Limb (tissue), 2 donors: ENCODE data around the gene AZU1.
"Not testable (repeated sequence)": the region's sequence is repeated elsewhere in the genome, so short reads cannot be mapped to it uniquely, and the experiment has no call there.

Experiments
- DNase-seq, 2 donors: peaks; one replicate each; pipeline ENCODE4 v3.0.0-alpha.2; 2016; ENCODE audit errors: extremely low spot score in 2 of 2

Gene AZU1

DNA sequence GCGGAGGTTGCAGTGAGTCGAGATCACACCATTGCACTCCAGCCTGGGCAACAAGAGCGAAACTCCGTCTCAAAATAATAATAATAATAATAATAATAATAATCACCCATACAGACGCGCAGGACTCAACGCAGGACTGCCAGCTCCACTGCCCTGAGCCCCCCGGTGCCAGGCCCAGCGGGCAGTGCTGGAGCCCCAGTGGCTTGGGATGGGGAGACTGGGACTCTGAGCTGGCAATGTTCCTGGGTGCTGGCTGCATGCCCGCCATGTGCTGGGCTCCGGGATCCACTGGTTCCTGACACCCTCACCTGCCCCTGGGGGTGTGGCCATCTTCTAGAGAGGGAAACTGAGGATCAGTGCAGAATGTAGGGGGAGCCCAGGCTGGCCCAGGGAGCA, 325 bp upstream of the AZU1 start:
- no peak for DNase-seq

DNA sequence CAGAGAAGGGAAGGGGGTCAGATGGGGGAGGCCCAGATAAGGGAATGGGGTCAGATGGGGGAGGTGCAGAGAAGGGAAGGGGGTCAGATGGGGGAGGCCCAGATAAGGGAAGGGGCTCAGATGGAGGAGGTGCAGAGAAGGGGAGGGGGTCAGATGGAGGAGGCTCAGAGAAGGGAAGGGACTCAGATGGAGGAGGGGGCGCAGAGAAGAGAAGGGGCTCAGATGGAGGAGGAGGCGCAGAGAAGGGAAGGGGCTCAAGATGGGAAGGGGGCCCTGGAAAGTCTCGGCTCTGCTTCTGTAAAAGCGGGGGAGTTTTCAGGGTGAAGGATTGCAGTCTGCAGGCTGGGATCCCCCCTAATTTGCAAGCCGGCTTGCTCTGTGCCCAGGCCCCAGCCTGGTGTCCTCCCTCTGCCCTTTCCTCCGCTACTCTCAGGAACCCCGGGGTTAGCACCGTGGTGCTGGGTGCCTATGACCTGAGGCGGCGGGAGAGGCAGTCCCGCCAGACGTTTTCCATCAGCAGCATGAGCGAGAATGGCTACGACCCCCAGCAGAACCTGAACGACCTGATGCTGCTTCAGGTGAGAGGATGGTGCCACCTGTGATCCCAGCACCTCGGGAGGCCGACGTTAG, 1.6 kb downstream of the AZU1 start:
- no peak for DNase-seq

DNA sequence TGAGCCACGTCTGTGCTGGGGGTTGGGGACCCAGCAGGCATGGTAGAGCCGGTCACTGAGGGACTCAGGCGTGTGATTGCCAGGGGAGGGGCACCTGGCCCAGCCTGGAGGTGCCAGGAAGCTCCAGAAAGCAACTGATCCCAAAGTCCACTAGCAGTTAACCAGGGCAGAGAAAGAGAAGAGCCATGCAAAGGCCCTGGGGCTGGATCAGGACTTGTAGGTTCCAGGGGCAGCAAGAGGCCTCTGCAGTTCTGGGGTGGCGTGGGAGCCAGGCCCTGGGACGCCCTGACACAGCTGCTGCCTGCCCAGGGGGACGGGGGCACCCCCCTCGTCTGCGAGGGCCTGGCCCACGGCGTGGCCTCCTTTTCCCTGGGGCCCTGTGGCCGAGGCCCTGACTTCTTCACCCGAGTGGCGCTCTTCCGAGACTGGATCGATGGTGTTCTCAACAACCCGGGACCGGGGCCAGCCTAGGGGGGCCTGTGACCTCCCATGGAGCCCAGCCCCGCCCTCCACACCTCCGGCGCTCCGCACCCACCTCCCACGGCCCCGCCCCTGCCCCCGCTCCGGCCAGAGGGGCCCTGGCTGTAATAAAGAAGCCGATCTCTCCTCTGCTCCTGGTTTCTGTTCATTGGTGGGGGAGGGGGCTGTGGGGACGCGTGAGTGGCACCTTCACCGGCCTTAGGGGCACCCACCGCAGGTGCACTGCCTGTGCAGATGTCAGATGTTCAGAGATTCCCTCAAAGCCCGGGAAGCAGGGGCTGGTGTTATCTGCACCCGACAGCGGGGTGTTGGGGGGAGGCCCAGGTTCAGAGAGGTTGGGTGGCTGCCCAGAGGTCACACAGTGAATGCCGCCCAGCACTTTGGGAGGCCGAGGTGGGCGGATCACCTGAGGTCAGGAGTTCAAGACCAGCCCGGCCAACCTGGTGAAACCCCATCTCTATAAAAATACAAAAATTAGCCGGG, 4.1 kb downstream of the AZU1 start:
- DNase-seq = no peak

- DNase-seq = no peak
Measured at GRCh38 chr19:834216-834615, 6.6 kb downstream of the AZU1 start.

DNA sequence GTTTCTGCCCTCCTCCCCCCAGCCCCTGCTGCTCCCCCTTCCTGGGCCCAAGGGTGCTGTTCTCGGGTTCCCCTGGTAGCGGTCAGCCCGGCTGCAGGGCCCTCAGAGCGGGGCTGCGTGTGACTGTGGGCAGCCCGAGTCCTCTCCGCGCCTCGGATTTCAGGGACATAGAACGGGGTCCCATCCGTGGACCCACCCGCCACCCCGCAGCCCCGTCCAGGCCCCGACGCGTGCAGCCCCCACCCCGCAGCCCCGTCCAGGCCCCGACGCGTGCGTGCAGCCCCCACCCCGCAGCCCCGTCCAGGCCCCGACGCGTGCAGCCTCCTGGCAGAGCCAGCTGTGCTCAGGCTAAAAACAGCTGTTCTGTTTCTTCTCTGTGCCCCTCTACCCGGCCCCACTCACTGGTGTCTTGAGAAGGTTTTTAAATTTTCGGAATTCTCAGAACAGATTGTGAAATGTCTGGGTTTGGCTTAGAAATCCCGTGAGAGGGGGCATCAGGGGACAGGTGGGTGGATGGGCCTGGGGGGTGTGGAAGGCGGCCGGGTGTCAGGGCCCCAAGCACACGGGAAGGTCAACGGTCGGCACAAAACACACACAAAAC, 7.7 kb downstream of the AZU1 start:
- peak; percentile 43 to 65 for DNase-seq

- DNase-seq = no peak
Measured at GRCh38 chr19:840519-841206, 13.0 kb downstream of the AZU1 start, which contains the start of gene PRTN3. Gene PRTN3, plus strand, starts transcription at chr19:840999. Its CDS starts 10 bp downstream, at chr19:841009.

DNA sequence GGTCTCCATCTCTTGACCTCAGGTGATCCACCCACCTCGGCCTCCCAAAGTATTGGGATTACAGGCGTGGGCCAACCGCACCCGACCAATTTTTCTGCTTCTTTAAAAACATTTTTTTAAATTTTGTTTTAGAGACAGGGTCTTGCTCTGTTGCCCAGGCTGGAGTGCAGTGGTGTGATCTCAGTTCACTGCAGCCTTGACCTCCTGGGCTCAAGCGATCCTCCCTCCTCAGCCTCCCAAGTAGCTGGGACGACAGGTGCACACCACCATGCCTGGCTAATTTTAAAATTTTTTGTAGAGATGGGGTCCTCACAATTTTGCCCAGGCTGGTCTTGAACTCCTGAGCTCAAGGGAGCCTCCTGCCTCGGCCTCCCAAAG, 15.2 kb downstream of the AZU1 start:
- not testable (repeated sequence) for DNase-seq

- peak in 1 of 2 donors; percentile 40 for DNase-seq
Measured at GRCh38 chr19:843180-843835, 15.7 kb downstream of the AZU1 start.

- peak in 1 of 2 donors; percentile 34 for DNase-seq
Measured at GRCh38 chr19:843836-844545, 16.4 kb downstream of the AZU1 start.

GRCh38 chr19:844546-844971, 16.9 kb downstream of the AZU1 start:
- no peak for DNase-seq

DNA sequence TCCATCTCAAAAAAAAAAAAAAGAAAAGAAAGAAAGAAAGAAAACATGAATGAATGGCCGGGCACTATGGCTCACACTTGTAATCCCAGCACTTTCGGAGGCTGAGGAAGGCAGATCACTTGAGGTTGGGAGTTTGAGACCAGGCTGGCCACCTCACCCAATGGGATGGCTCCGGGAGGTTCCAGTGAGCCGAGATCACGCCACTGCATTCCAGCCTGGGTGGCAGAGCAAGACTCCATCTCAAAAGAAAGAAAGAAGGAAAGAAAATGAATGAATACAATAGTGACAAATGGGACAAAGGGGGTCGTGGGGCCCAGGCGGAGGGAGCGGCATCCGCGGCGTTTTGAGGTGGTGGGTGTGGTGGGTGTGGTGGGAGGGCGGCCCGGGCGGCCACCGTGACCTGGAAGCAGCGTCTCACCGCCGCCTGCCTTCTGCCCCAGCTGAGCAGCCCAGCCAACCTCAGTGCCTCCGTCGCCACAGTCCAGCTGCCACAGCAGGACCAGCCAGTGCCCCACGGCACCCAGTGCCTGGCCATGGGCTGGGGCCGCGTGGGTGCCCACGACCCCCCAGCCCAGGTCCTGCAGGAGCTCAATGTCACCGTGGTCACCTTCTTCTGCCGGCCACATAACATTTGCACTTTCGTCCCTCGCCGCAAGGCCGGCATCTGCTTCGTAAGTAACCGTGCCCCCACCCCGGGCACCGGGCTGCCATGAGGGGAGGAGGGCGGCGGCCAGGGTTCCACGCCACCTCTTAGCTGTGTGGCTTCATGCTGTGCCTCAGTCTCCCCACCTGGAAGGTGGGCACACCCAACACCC, 18.3 kb downstream of the AZU1 start:
- no peak for DNase-seq

- no peak for DNase-seq
Measured at GRCh38 chr19:848386-848921, 20.8 kb downstream of the AZU1 start.

DNA sequence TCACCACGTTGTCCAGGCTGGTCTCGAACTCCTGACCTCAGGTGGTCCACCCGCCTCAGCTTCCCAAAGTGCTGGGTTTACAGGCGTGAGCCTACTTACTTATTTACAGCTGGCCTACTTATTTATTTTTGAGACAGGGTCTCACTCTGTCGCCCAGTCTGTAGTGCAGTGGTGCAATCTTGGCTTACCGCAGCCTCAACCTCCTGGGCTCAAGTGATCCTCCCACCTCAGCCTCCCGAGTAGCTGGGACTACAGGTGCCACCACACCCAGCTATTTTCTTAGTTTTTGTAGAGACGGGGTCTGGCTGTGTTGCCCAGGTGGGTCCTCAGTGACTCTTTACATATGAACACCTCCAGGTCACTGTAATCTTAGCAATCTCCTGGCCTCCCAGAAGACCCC, 21.6 kb downstream of the AZU1 start:
- not testable (repeated sequence) for DNase-seq

DNA sequence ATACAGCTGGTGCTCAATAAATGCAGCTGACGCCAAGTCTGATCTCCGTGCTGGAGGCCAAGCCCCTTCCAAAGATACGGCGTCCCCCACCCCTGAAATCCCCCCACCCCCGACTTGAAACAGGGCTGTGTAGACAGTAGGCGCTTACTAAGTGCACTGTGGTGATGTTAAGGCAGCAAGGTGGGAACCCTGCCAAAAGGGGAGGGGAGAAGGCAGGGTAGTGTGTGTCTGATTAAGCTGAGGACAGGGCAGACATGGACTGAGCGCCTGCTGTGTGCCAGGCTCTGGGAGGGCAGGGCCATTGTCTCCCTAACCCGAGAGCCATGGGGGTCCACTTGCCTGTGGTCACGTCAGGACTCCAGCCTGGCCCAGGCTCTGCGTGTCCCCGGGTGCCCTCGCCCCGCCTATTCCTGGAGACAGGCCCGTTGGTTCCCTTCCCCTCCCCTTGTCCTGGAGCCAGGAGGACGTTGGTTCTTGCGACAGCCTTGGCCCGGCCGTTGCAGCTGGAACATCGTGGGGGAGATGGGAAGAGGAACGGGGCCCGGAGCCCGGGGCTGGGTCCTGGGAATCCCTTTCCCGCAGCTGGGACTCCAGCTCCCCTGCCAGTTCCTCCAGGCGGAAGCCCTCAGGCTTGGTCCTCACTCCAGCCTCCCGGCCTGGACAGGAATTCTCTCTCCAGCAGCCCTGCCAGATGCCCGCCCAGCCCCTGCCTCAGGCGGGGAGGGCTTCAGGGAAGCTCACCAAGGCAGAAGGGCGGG, 22.8 kb downstream of the AZU1 start:
- DNase-seq = peak; percentile 42 to 68

DNA sequence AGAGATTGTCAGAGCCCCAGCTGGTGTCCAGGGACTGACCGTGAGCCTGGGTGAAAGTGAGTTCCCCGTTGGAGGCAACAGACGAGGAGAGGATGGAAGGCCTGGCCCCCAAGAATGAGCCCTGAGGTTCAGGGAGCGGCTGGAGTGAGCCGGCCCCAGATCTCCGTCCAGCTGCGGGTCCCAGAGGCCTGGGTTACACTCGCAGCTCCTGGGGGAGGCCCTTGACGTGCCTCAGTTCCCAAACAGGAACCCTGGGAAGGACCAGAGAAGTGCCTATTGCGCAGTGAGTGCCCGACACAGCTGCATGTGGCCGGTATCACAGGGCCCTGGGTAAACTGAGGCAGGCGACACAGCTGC, 23.3 kb downstream of the AZU1 start:
- no peak for DNase-seq

DNA sequence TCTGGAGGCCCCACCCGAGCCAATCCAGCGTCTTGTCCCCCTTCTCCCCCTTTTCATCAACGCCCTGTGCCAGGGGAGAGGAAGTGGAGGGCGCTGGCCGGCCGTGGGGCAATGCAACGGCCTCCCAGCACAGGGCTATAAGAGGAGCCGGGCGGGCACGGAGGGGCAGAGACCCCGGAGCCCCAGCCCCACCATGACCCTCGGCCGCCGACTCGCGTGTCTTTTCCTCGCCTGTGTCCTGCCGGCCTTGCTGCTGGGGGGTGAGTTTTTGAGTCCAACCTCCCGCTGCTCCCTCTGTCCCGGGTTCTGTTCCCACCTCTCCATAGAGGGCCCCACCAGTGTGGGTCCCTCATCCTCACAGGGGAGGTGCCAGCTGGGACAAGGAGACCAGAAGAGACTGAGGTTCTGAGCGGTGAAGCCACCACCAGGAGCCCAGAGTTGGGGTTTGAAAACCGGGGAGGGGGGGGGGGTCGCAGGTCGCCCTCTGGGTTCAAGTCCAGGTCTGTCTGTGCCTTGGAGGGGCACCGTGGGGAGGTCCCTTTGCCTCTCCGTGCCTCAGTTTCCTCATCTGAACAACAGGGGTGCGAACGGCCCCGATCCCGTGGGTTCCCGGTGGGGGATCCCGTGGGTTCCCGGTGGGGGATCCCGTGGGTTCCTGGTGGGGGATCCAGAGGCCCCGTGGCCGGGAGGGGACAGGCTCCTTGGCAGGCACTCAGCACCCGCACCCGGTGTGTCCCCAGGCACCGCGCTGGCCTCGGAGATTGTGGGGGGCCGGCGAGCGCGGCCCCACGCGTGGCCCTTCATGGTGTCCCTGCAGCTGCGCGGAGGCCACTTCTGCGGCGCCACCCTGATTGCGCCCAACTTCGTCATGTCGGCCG, 24.7 kb downstream of the AZU1 start, which contains the start of gene ELANE:
Gene ELANE, plus strand, starts transcription at position 168 of the 878 bp plus-strand sequence. Its CDS starts 26 bp downstream, at position 194.
- DNase-seq = no peak

DNA sequence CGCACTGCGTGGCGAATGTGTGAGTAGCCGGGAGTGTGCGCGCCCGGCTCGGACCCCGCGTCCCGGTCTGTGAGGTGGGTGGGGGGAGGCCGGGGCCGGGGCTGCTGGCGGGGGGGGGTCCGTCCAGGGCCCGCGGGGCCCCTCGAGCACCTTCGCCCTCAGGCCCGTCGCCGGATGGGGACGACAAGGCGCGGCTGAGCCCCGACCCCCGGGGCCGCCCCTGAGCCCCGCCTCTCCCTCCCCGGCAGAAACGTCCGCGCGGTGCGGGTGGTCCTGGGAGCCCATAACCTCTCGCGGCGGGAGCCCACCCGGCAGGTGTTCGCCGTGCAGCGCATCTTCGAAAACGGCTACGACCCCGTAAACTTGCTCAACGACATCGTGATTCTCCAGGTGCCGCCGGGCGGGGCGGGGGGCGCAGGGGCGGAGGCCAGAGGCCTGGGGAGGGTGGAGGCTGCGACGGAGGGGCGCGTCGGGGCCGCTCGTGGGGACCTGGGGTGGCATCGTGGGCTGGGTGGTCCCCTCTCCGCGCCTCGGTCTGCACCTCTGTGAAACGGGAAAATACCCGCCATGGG, 25.5 kb downstream of the AZU1 start:
- DNase-seq = no peak
